GM21390 (cell line): ENCODE measurements around the gene SLC17A9.

Source experiments
- ATAC-seq: cut with Tn5 transposase; IDR thresholded peaks from one replicate; pipeline ENCODE4 v1.9.1; 2021; ENCODE audit not compliant: unreplicated experiment

SLC17A9 gene

DNA sequence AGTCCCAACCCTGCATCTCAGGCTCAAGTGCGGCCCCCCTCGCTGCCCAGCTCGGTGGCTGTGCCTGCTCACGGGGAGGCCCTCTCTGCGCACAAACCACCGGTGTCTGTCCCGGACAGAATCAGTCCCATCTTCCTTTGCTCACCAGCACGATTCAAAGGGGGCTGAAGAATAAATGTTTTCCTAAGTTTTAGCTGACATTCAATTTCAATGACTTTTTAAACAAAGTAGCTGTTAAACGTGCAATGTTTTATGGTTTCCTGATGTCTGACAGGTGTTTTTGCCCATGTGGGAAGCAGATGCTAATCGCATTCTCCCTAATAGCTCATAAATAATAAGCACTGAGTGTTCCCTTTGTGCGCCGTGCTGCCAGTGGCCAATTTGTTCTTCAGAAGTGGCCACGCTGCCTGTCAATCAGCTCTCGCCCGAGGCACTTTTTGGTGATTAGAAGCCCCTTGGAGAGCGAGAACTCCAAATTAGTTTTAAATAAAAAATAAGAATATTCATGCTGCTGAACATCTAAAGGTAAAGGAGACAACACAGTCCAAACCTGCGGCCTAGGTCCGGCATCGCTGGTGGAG lies 28.0 kb downstream of the SLC17A9 start:
- no peak for ATAC-seq

DNA sequence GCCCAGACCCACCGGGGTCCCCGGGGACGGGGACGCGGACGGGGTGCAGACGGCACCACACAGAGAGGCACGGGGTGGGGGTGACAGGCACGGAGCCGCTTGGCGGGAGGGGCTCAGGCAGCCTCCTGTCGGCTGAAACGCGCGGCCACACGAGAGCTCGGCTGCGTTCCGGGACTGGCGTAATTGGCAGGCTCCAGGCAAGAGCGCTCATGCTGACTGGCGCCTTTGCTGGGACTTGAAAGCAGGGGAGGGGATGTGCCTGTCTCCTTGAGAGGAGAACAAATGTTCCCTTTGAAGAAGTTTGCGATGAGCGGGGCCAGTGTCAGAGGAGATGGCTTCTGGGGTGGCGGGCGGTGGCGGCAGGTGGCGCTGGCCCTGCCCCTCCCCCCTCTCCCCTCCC lies 28.5 kb downstream of the SLC17A9 start:
- no peak for ATAC-seq

DNA sequence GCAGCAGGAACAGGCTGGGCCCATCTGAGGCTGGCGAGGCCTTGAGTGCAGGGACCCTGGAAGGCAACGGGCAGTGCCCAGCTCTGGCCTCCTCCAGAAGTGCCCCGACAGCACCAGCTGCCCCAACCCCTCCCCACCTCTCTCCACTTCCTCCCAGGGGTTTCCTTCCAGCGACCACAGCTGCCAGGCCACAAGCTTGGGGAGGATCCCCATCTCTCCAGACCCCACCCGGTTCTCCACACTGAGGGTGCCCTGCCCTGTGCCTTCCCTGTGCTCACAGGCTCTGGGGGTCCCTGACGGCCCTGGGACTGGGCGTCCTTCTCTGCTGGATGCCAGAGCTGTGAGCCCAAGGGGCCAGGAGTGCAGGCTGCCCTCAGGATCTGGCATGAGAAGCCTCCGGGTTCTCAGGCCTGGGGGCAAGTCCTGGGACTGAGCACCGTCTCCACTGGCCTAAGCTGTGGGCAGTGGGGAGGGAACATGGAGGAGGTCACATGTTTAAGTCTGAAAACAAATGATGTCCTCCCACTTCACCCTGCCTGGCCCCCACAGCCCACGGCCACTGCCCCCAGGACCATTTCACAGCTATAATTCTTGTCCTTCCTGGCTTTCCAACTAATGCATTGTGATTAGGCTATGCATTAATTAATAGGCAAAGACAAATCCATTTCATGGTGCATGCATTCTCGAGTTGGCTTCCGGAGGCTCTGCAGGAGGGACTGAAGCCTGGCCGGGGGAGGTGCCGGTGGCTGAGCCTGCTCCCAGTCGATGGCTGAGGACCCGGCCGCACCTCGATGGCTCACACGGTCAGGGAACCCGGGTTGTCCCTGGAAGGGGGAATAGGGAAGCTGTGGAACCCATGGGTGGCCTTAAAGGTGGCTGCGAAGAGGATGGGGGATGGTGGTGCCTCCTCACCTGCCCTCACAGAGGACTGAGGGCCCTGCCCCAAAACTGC lies 29.9 kb downstream of the SLC17A9 start:
- ATAC-seq = no peak

DNA sequence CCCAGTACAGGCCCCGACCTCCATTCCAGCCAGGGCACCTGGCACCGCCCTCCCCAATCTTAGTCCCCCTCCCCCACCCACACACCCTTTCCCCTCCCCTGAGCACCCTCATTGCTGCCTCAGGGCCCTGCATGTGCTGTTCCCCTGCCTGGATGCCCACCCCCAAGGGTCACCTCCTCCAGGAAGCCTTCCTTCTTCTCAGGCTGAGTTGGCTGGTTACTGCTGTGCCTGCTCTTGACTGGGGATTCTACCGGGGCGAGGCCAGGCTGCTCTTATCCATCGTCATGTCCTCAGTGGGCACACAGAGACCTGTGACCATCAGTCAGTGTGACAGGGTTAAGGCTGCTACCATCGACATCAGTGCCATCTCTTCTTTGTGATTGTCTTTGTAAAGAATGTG lies 30.7 kb downstream of the SLC17A9 start:
- no peak for ATAC-seq

DNA sequence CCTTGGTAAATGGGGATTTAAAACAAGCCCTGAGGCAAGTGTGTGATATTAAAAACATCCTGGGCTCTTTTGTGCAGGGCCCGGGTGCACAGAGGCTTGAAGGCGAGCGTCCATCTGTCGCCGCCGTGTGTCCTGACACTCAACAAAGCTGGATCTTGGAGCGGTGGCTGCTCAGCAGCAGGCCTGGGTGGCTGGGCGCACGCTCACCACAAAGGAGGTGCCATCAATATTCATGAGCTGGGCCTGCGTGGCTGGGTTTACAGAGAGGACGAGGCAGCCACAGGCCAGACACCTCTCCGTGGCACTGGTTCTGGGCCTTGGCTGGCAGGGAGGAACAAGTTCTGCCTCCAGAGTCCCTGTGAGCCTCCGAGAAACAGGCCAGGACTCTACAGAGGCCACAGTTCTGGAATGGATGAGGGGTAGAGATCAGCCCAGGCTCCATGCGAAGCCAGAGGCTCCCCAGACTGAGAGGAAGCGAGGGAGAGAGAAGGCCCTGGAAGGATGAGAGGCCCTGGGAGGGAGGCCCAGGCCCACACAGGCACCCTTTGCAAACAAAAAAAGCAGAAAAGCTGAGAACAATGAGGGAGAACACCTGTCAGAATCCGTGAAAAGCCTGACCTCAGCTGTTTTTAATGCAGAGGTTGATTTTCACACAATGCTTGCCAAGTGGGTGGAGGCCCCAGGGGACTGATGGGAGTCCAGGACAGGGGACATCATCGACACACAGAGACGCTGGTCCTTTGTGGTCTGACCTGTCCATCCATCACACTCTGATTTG lies 32.3 kb downstream of the SLC17A9 start:
- no peak for ATAC-seq

DNA sequence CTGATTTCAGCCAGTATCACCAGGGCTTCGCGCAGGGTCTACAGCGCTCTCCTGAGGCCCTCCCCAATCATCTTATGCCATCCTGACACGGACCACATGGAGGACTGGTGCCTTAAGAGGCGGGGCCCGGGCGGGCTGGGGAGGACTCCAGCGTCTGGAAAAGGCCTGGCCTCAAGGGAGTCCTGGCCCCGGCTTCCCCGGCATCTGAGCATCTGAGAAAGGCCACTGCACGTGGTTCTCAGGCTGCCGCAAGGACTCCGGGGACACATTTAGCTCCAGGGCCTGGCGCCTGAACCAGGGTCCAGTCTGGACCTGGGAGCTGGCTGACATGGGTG lies 32.9 kb downstream of the SLC17A9 start:
- no peak for ATAC-seq

DNA sequence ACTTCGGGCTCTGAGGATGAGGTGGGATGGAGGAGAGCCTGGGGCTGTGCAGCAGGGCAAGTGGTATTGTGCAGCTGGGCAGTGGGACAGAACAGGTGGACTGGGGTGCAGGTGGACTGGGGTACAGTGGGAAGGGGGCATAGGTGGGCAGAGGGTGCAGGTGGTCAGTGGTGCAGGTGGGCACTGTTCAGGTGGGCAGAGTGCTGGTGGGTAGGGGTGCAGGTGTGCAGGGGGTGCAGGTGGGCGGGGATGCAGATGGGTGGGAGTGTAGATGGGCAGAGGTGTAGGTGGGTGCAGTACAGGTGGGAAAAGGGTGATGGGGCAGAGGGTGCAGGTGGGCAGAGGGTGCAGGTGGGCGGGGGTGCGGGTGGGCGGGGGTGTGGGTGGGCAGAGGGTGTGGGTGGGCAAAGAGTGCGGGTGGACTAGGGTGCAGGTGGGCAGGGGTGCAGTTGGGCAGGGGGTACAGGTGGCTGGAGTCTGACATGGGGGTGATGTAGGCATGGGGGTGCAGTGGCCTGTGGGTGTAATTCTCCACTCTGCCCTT lies 33.8 kb downstream of the SLC17A9 start:
- ATAC-seq = no peak

DNA sequence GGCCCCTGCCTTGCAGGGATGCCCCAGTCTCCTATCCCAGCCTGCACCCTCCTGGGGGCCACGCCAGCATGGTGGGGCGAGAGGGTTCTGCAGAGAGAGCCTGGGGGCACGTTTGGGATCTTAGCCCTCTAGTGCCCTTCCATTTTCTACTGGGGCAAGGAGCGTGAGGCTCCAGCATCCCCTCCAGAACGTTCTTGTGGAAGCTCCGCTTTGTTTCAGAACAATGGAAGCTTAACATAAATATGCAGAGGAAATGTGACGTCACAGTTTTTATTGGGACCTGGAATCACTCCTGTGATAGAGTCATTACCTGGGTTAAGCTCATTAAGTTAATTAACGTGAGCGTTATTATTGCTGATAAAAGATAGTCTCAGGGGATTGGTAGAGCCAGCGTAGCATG lies 34.6 kb downstream of the SLC17A9 start:
- no peak for ATAC-seq

DNA sequence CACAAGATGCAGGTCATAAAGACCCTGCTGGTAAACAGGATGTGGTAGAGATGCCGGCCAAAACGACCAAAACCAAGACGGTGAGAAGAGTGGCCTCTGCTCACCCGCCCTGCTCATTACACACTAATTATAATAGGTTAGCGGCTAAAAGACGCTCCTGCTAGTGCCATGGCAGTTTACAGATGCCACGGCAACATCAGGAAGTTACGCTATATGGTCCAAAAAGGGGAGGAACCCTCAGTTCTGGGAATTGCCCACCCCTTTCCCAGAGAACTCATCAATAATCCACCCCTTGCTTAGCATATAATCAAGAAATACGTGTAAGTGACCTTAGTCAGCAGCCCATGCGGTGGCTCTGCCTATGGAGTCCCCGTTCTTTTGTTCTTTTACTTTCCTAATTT lies 36.7 kb downstream of the SLC17A9 start:
- no peak for ATAC-seq

DNA sequence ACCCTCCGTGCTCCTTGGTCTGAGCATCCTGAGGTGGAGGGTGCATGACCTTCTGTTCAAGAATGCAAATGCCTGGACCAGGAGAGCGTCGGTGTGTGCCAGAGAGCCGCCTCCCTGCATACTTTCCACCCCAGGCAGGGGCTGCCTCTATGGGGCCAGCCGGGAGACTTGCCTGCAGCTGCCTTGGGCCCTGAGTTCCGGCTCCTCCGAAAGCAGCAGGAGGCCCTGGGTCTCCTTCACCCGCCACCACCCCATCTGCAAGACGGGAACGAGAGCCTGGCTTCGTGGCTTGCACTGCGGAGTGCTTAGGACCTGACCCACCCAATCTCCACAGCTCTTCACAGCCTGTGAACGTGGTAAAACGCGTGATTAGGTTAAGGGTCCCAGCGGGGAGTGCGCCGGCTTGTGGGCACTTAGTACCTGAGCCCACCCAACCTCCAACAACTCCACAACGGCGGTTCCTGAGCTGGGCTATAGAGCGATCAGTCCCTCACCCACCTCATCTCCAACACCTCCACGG lies 37.9 kb downstream of the SLC17A9 start:
- ATAC-seq = no peak

DNA sequence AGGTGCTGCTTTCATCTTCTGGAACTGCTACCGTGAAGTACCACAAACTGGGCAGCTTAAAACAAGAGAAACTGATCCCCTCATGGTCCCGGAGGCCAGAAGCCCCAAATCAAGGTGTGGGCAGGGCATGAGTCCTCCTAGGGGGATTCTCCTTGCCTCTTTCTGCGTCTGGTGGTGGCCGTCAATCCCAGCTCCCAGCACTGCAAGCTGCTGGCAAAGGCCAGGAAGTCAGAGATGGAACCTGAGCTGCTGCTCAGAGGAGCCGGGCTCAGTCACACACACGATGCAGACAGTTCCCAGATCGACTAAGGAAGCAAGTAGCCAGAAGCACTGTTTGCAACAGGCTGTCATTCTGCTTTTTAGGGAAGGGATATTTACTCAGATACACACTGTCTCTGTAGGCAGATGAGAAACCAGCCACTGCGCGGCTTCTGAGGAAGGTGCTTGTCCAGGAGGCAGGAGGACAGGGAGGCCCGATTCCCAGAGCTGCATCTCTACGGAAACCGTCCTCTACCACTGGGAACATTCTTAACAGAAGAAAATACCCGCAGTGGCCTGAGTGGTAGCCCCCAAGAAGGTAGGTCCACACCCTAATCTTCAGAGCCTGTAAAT lies 38.8 kb downstream of the SLC17A9 start:
- ATAC-seq = no peak

DNA sequence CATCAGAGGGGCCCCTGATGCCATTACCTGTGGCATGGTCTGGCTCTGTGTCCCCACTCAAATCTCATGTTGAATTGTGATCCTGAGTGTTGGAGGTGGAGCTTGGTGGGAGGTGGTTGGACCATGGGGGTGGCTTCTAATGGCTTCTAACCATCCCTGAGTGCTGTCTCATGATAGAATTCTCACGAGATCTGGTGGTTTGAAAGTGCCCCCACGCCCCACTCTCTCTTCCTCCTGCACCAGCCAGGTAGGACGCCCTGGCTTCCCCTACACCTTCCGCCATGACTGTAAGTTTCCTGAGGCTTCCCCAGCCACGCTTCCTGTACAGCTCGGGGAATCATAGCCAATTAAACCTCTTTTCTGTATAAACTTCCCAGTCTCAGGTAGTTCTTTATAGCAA lies 39.4 kb downstream of the SLC17A9 start:
- ATAC-seq = no peak

DNA sequence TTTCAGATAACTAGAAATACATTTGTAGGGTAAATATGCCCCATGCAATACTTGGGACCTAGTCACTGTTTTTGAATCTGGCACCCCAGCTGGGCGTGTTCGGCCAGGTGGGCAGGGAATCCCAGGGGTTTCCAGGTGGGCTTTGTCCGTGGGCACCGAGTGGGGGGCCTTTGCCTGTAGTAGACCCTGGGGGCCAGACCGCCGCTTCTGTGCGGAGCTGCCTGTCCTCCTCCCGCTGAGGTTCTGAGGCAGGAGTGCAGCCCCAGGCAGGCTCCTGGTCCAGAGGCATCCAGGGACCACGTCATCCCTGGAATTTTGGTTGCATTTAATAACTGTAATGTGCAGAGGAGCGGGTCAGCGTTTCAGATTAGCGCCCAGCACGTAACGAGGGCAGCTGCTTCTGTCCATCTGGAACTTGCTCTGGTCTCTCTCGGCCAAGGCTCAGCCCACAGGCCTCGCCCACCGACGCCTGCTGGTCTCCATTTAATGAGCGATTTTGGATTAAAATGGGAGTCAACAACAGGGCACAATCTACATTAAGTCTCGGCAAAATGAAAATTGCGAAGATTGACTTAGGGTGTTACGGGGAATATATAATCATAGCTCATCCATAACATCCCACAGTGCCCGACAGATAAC lies 41.5 kb downstream of the SLC17A9 start:
- no peak for ATAC-seq

DNA sequence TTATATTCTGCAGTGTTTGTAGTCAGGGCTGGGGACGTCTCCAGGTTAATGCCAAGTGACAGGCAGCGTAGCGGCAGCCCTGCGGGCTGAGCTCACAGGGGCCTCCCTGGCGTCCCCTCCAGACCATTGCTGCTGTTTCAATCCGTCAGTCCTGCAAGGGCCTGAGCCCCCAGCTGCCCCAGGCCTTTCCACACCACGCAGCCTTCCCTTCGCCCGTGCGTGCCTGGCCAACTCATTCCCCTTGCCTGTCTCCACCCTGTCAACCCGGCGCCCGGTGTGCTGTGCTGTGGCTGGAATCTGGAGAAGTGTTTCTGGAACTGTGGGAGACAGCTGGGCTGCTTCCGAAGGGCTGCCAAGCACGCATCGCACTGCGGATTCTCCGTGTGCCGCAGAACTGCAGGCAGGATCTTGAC lies 42.4 kb downstream of the SLC17A9 start:
- no peak for ATAC-seq

DNA sequence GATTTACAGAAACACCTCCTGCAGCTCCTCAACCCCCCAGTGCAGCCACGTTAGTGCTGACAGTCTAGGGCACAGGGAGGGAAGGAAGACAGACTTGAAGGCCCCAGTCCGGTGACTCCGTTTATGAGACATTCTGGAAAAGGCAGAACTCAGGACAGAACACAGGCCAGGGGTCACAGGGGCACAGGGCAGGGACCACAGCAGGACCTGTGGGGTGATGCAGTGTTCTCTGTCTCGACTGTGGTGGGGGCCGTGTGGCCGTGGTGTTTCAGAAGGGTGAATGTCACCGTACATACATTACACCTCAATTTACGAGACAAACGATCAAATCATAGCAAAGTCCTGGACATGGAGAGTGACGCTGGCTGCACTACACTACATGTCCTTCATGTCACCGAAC lies 43.0 kb downstream of the SLC17A9 start:
- ATAC-seq = no peak

DNA sequence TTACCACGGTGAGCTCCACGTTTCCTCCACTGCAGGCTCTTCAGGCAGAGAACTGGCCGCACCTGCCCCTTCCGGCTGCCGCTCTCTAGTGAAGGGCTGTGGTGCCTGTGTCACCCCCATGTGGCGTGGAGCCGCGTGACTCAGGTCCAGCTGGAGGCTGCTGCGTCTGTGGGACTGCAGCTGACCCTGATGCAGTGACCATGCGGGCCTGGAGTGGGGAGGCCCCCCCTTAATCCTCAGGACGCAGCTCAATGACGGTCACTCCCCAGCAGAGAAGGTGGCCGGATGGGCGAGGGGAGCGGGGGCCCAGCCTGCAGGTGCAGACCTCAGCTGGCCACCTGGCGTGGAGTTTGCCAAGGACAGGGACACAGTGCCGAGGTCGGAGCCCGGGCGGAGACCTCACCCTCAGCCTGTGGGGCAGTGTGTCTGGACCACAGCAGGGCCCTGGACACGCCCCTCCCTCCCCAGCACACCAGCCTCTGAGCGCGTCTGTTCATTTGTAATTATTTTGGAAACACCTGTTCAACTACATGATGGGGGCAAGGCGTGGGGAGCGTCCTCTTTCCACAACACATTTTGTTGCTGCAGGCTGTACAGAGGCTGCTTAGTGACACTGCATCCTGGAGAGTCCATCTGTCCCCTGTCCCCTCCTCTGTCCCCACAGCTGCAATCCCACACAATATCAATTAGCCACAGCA lies 43.5 kb downstream of the SLC17A9 start:
- ATAC-seq = no peak

DNA sequence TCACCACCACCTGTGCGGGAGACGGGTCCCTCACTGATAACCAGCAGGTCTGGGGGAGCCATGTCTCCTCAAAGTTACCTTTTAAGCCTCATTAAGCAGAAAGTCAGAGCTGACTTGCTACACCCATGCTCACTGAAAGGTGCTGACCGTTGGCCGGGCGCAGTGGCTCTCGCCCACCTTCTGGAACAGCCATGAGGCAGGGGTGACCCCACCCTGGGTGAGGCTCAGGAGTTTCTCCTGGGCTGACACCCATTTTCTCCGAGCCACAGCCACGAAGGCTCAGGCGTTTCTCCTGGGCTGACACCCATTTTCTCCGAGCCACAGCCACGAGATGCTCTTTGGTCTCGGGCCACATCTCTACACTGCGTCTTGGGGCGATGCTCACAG lies 44.1 kb downstream of the SLC17A9 start:
- no peak for ATAC-seq

DNA sequence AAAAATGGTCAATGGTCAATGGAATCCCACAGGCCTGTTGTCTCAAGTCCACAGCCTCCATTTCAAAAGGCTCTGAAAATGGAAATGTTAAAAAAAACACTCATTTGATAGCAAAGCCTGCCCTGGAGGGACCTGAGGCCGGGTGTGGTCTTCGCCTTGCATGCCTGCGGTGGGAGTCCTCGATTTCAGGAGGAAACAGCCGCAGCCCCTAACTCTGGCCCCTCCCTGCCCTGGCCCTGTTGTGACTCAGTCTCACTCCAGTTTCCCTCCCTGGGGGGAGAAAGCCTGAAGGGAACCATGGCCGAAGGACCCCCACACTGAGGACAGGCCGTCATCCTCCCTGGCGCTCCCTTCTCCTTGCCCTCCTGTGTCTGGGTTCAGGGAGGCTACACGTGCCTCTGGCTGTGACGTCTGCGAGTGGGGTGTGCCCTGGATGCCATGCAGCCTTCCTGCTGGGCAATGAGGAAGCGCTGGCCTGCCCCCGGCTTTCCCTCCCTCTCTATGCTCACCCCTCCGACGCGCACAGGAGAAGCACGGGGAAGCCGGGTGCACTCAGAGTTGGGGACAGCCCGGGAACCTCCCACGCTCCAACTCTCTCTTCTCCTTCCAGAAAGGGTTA lies 45.0 kb downstream of the SLC17A9 start:
- no peak for ATAC-seq

DNA sequence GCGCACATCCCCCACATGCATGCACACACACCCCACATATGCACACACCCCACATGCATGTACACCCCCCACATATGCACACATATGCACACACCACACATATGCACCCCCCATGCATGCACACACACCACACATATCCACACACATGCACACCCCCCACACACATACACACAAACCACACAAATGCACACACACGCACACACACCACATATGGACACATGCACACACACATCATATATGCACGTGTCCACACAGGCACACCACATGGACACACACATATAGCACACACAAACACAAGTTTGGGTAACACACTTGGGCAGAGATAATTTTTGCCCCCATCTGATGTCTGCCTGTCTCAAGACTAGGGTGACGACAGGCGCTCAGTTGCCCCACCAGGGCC lies 45.9 kb downstream of the SLC17A9 start:
- ATAC-seq = no peak

DNA sequence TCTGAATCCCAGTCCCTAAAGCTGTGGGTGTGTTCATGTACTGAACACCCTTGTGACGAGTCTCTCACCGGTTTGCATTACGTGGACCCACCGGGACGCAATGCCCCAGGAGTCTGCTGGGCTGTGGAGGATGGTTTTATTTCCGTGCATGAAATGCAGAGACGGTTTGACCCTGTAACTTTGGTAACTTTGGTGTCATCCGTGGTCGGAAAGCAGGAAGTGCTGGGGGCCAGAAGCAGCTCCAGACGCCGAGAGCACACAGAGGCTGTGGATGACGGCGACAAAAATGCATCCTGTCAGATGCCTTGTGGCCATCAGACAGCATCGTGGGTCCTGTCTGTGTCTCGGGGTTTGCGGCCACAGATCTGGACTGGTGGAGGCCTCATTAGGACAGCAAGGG lies 47.1 kb downstream of the SLC17A9 start:
- no peak for ATAC-seq
